IMR-90 (cell line): Measurements from ENCODE around the gene KBTBD13. TPM values are rescaled to one million over a fixed set of nuclear protein-coding genes. Genes with fewer than 3 reads are reported as not detected.

Experiments used
- ATAC-seq: fragments of 200-7000 bp; cut with Tn5 transposase; 2 replicates; pipeline ENCODE4 v1.9.1; 2020; ENCODE audit warnings: low read depth, mild to moderate bottlenecking, moderate library complexity
- BruUV-seq: library from RNA; stranded (reverse); fragments of 400-500 nt; replicated peaks from 2 replicates; lab custom pipeline; 2021; lab: Mats Ljungman, UMichigan
- CTCF ChIA-PET: fragments of 300-600 bp; formaldehyde crosslinking; extraction: SDS; loops from one replicate; lab custom pipeline; 2021; ENCODE audit warnings: antibody characterized with exemption; lab: Yijun Ruan, JAX
- POLR2A ChIA-PET: fragments of 300-600 bp; sonication (Branson Sonifier 250); formaldehyde crosslinking; loops from one replicate; lab custom pipeline; 2022; ENCODE audit warnings: antibody characterized with exemption; ENCODE audit not compliant: unreplicated experiment; lab: Charles Lee
- DNase-seq: peaks from one replicate; pipeline ENCODE4 v3.0.0; 2013
- H2AFZ ChIP-seq: replicated peaks from 2 replicates; pipeline ENCODE3; 2013; ENCODE audit warnings: low read length, mild to moderate bottlenecking; ENCODE audit not compliant: poor library complexity
- H2AK5ac ChIP-seq: 2 replicates; pipeline ENCODE4 v1.6.1; 2013; ENCODE audit warnings: low read depth, low read length, inconsistent platforms
- H2AK9ac ChIP-seq: replicated peaks from 2 replicates; pipeline ENCODE3; 2013; ENCODE audit warnings: mild to moderate bottlenecking, low read depth, low read length, moderate library complexity; ENCODE audit not compliant: poor library complexity
- H2BK120ac ChIP-seq: 2 replicates; pipeline ENCODE4 v1.6.1; 2013; ENCODE audit warnings: low read depth, low read length, inconsistent platforms
- H2BK15ac ChIP-seq: 3 replicates; pipeline ENCODE4 v1.6.1; 2013; ENCODE audit warnings: low read depth, low read length, inconsistent platforms
- H2BK20ac ChIP-seq: 2 replicates; pipeline ENCODE4 v1.6.1; 2013; ENCODE audit warnings: low read depth, mild to moderate bottlenecking, inconsistent platforms, low read length, moderate library complexity
- H2BK5ac ChIP-seq: 2 replicates; pipeline ENCODE4 v1.6.1; 2013; ENCODE audit warnings: mild to moderate bottlenecking, low read depth, low read length, inconsistent platforms; ENCODE audit not compliant: poor library complexity, severe bottlenecking
- H3K14ac ChIP-seq: replicated peaks from 2 replicates; pipeline ENCODE4 v1.6.1; 2013; ENCODE audit warnings: low read depth, low read length, inconsistent platforms
- H3K18ac ChIP-seq: 2 replicates; pipeline ENCODE4 v1.6.1; 2013; ENCODE audit warnings: low read depth, low read length, control low read depth
- H3K23ac ChIP-seq: 2 replicates; pipeline ENCODE4 v1.6.1; 2013; ENCODE audit warnings: low read depth, low read length, inconsistent platforms
- H3K27ac ChIP-seq: 2 replicates; pipeline ENCODE4 v1.5.1; 2013; ENCODE audit warnings: mild to moderate bottlenecking, control low read depth, low read length; ENCODE audit not compliant: insufficient read depth
- H3K27me3 ChIP-seq: 2 replicates; pipeline ENCODE4 v1.6.1; 2013; ENCODE audit warnings: low read length; ENCODE audit not compliant: control insufficient read depth, insufficient read depth
- H3K36me3 ChIP-seq: 2 replicates; pipeline ENCODE4 v1.6.1; 2013; ENCODE audit warnings: low read length, mixed read lengths; ENCODE audit not compliant: control insufficient read depth, insufficient read depth
- H3K4ac ChIP-seq: 2 replicates; pipeline ENCODE4 v1.6.1; 2013; ENCODE audit warnings: low read depth, low read length, inconsistent platforms
- H3K4me1 ChIP-seq: 2 replicates; pipeline ENCODE4 v1.6.1; 2013; ENCODE audit warnings: low read length, mixed read lengths; ENCODE audit not compliant: control insufficient read depth, insufficient read depth
- H3K4me2 ChIP-seq: 2 replicates; pipeline ENCODE4 v1.6.1; 2013; ENCODE audit warnings: low read depth, mild to moderate bottlenecking, control low read depth, low read length, moderate library complexity
- H3K4me3 ChIP-seq: 2 replicates; pipeline ENCODE4 v1.5.1; 2013; ENCODE audit warnings: low read depth, mild to moderate bottlenecking, control low read depth, low read length, moderate library complexity; ENCODE audit not compliant: insufficient read depth
- H3K56ac ChIP-seq: 2 replicates; pipeline ENCODE4 v1.6.1; 2013; ENCODE audit warnings: low read length, inconsistent platforms; ENCODE audit not compliant: insufficient read depth; ENCODE audit errors: extremely low read depth
- H3K79me1 ChIP-seq, 2 experiments: 2 replicates each; pipeline ENCODE4 v1.6.1; 2013; ENCODE audit warnings: low read length in 2 of 2, inconsistent platforms in 1 of 2, low read depth in 1 of 2
- H3K9ac ChIP-seq: 2 replicates; pipeline ENCODE4 v1.6.1; 2013; ENCODE audit warnings: low read depth, low read length, control low read depth
- H3K9me1 ChIP-seq: 2 replicates; pipeline ENCODE4 v1.6.1; 2013; ENCODE audit warnings: low read length, inconsistent platforms; ENCODE audit not compliant: insufficient read depth
- H3K9me3 ChIP-seq: 2 replicates; pipeline ENCODE4 v1.6.1; 2013; ENCODE audit warnings: low read length; ENCODE audit not compliant: control insufficient read depth, insufficient read depth
- H4K20me1 ChIP-seq: 2 replicates; pipeline ENCODE4 v1.6.1; 2013; ENCODE audit warnings: low read length, inconsistent platforms; ENCODE audit not compliant: insufficient read depth
- H4K5ac ChIP-seq: 2 replicates; pipeline ENCODE4 v1.6.1; 2013; ENCODE audit warnings: mild to moderate bottlenecking, low read depth, low read length, control low read depth
- H4K8ac ChIP-seq, 2 experiments: 2 replicates each; pipeline ENCODE4 v1.6.1; 2013; ENCODE audit warnings: low read depth in 2 of 2, low read length in 2 of 2, control low read depth in 1 of 2, inconsistent platforms in 1 of 2
- H4K91ac ChIP-seq: 2 replicates; pipeline ENCODE4 v1.6.1; 2013; ENCODE audit warnings: low read depth, low read length, inconsistent platforms; ENCODE audit not compliant: insufficient read depth
- CHD1 ChIP-seq: IDR thresholded peaks from 2 replicates; pipeline ENCODE4 v1.6.1; 2012; ENCODE audit warnings: low read depth, low read length, improper control_type of control experiment
- FOS ChIP-seq: fragments of 150-350 bp; IDR thresholded peaks from 2 replicates; pipeline ENCODE4 v1.6.1; 2016; ENCODE audit warnings: low read depth, low read length
- MAFK ChIP-seq: IDR thresholded peaks from 2 replicates; pipeline ENCODE4 v1.6.1; 2012; ENCODE audit warnings: low read depth, low read length, improper control_type of control experiment
- MAZ ChIP-seq: IDR thresholded peaks from 2 replicates; pipeline ENCODE4 v1.6.1; 2012; ENCODE audit warnings: low read depth, mild to moderate bottlenecking, low read length, improper control_type of control experiment, moderate library complexity, borderline replicate concordance
- MXI1 ChIP-seq: IDR thresholded peaks from 2 replicates; pipeline ENCODE4 v1.6.1; 2012; ENCODE audit warnings: low read depth, mild to moderate bottlenecking, low read length, moderate library complexity, borderline replicate concordance
- NFE2L2 ChIP-seq: fragments of 150-350 bp; IDR thresholded peaks from 2 replicates; pipeline ENCODE4 v1.6.1; 2016; ENCODE audit warnings: low read depth, mild to moderate bottlenecking, low read length
- POLR2A ChIP-seq: IDR thresholded peaks from 2 replicates; pipeline ENCODE4 v1.6.1; 2012; ENCODE audit warnings: mild to moderate bottlenecking, low read depth, low read length
- RAD21 ChIP-seq: IDR thresholded peaks from 2 replicates; pipeline ENCODE4 v1.6.1; 2012; ENCODE audit warnings: low read length, improper control_type of control experiment
- RCOR1 ChIP-seq: IDR thresholded peaks from 2 replicates; pipeline ENCODE4 v1.6.1; 2012; ENCODE audit warnings: mild to moderate bottlenecking, low read length, improper control_type of control experiment; ENCODE audit not compliant: insufficient replicate concordance
- RFX5 ChIP-seq: IDR thresholded peaks from 2 replicates; pipeline ENCODE4 v1.8.0; 2012; ENCODE audit warnings: low read depth, mild to moderate bottlenecking, low read length, moderate library complexity
- WGBS, 2 experiments: methylation state at CpG; one replicate each; pipeline versions ENCODE4 v1.1.5 to v1.1.7; 2013; ENCODE audit warnings: missing lambda C conversion rate in 2 of 2; ENCODE audit not compliant: insufficient read length in 1 of 2; ENCODE audit errors: extremely low coverage in 2 of 2; 5-methylcytosine and 5-hydroxymethylcytosine counted together
- dilution Hi-C: fragments of 300-500 bp; cut with HindIII; formaldehyde crosslinking; loops from one replicate; pipeline ENCODE4 v1.14.3; 2018; ENCODE audit warnings: low sequenced_read_pairs; ENCODE audit not compliant: unreplicated experiment
- in situ Hi-C: fragments of 300-500 bp; cut with MboI; formaldehyde crosslinking; loops from 3 replicates; pipeline ENCODE4 v1.14.3; 2019; ENCODE audit warnings: low sequenced_read_pairs, inconsistent platforms, mixed read lengths
- intact Hi-C: fragments of 100-400 bp; cut with micrococcal nuclease; formaldehyde crosslinking; loops from 2 replicates; pipeline ENCODE4 v1.10.0; 2022
- polyA plus RNA-seq, 3 experiments: library from polyadenylated mRNA; depleted of rRNA; stranded (reverse); fragments of >200 nt; gene quantifications; 2 replicates each; pipeline ENCODE4 v1.2.3, GENCODE V29; 2012; ENCODE audit warnings: low replicate concordance in 1 of 3
- total RNA-seq: library from RNA; depleted of rRNA; stranded (reverse); fragments of >200 nt; gene quantifications from 2 replicates; pipeline ENCODE4 v1.2.3, GENCODE V29; 2012
- TF ChIP-seq, protein P1 (sequence below): fragments of 150-350 bp; IDR thresholded peaks from 2 replicates; pipeline ENCODE4 v1.6.1; 2016; ENCODE audit warnings: low read depth, mild to moderate bottlenecking, low read length, moderate library complexity, borderline replicate concordance
- TF ChIP-seq, protein P2 (sequence below): fragments of 150-350 bp; IDR thresholded peaks from 2 replicates; pipeline ENCODE4 v1.6.1; 2017; ENCODE audit warnings: mild to moderate bottlenecking, antibody characterized with exemption, low read length, low read depth
- TF ChIP-seq, protein P3 (sequence below): conservative IDR thresholded peaks from 2 replicates; pipeline ENCODE4 v1.5.1; 2012; ENCODE audit warnings: mild to moderate bottlenecking, low read depth, low read length, improper control_type of control experiment

The KBTBD13 gene
- total and polyA plus RNA-seq, 2 of the 4 experiments (the other 2 are of a cell fraction) = not detected

DNA sequence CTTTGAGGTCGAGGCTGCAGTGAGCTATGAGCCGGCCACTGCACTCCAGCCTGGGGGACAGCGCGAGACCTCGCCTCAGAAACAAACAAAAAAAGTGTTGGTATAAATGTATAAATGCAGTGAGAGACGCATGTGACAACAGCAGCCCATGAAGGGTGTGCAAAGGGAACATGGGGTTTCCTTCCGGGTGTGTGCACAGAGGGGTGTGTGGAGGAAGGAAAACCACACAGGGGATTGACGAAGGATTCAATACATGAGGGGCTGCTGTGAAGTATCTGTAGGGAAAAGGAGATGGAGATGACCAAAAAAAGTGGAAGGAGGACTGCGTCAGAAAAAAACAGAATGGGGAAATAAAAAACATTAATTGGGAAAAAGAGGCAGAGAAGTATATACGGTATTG is 48.2 kb upstream of the KBTBD13 start:
- intact Hi-C loops (loop anchor here (5.0 kb wide), 1 partner anchor 186 kb away; the partner anchor contains the start of gene PLEKHO2), dilution Hi-C loops (no loop called here), in situ Hi-C loops (no loop called here)
- no peak overlapping the region for H2BK15ac ChIP-seq
- peaks cover 2% of the 10 kb centered on the region; the same call in 1 of the 2 replicates for H3K4me1 ChIP-seq
- ATAC-seq (no peak), DNase-seq (no peak)
- peak overlapping the region; percentile 71 for H3K9ac ChIP-seq
- H3K36me3 ChIP-seq = peaks cover 11% of the 10 kb centered on the region
- peak overlapping the region; percentile 100 for H3K4me2 ChIP-seq
- ChIA-PET POLR2A (no interaction called here), CTCF (no interaction called here)
- no peak overlapping the region for H2BK120ac ChIP-seq
- H2AK5ac ChIP-seq = no peak overlapping the region
- H4K5ac ChIP-seq = no peak overlapping the region
- no peak overlapping the region for H3K4ac ChIP-seq
- H3K79me1 ChIP-seq = peaks cover 12 to 19% of the 10 kb centered on the region in 2 experiments; a peak in 3 of 4 replicates
- peak overlapping the region in 1 of 2 experiments; percentile 32; a peak in 1 of 4 replicates for H4K8ac ChIP-seq
- no peak overlapping the region for H4K91ac ChIP-seq
- no peaks in the 10 kb centered on the region for H3K27me3 ChIP-seq
- H2AK9ac ChIP-seq = peak overlapping the region; percentile 73
- H3K4me3 ChIP-seq = peak overlapping the region; percentile 81
- H3K9me1 ChIP-seq = peaks cover 8% of the 10 kb centered on the region; the same call in 1 of the 2 replicates
- no TSS peak for BruUV-seq
- H4K20me1 ChIP-seq = 0 out of 2 replicates have a peak, but pooled peaks cover 8% of the 10 kb centered on the region
- peak overlapping the region; percentile 64 for H3K14ac ChIP-seq
- H3K27ac ChIP-seq = no peak overlapping the region
- peak overlapping the region; percentile 68; the same call in 1 of the 2 replicates for H3K23ac ChIP-seq
- WGBS, 2 experiments = 39% methylated on average over 4 of the region's 10 CpGs; no CpG with 5 or more reads in 1 of the 2 experiments
- H2AFZ ChIP-seq = peak overlapping the region; percentile 62
- no peak overlapping the region for H2BK20ac ChIP-seq
- H3K18ac ChIP-seq = no peak overlapping the region
- H3K56ac ChIP-seq = 0 out of 2 replicates have a peak overlapping the region, but pooled peaks have one; percentile 19
- no peaks in the 10 kb centered on the region for H3K9me3 ChIP-seq
- H2BK5ac ChIP-seq = no peak overlapping the region
- no peak for TF ChIP-seq POLR2A
- no peak for TF ChIP-seq RCOR1
- TF ChIP-seq, protein P1, sequence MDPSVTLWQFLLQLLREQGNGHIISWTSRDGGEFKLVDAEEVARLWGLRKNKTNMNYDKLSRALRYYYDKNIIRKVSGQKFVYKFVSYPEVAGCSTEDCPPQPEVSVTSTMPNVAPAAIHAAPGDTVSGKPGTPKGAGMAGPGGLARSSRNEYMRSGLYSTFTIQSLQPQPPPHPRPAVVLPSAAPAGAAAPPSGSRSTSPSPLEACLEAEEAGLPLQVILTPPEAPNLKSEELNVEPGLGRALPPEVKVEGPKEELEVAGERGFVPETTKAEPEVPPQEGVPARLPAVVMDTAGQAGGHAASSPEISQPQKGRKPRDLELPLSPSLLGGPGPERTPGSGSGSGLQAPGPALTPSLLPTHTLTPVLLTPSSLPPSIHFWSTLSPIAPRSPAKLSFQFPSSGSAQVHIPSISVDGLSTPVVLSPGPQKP = no peak
- TF ChIP-seq, protein P2, sequence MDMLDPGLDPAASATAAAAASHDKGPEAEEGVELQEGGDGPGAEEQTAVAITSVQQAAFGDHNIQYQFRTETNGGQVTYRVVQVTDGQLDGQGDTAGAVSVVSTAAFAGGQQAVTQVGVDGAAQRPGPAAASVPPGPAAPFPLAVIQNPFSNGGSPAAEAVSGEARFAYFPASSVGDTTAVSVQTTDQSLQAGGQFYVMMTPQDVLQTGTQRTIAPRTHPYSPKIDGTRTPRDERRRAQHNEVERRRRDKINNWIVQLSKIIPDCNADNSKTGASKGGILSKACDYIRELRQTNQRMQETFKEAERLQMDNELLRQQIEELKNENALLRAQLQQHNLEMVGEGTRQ = no peak
- TF ChIP-seq MAZ = no peak
- TF ChIP-seq FOS = no peak
- TF ChIP-seq, protein P3, sequence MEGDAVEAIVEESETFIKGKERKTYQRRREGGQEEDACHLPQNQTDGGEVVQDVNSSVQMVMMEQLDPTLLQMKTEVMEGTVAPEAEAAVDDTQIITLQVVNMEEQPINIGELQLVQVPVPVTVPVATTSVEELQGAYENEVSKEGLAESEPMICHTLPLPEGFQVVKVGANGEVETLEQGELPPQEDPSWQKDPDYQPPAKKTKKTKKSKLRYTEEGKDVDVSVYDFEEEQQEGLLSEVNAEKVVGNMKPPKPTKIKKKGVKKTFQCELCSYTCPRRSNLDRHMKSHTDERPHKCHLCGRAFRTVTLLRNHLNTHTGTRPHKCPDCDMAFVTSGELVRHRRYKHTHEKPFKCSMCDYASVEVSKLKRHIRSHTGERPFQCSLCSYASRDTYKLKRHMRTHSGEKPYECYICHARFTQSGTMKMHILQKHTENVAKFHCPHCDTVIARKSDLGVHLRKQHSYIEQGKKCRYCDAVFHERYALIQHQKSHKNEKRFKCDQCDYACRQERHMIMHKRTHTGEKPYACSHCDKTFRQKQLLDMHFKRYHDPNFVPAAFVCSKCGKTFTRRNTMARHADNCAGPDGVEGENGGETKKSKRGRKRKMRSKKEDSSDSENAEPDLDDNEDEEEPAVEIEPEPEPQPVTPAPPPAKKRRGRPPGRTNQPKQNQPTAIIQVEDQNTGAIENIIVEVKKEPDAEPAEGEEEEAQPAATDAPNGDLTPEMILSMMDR = no peak
- TF ChIP-seq MXI1 = no peak
- no peak for TF ChIP-seq CHD1
- TF ChIP-seq MAFK = no peak
- TF ChIP-seq RFX5 = no peak
- no peak for TF ChIP-seq NFE2L2
- no peak for TF ChIP-seq RAD21
